Activated T-helper 1 cell treated with anti-CD3 and anti-CD28 coated beads, Interleukin-2, amount 50 U/mL, for 16 hours (primary cell): ENCODE results near the gene FAM200C.
"Not testable (repeated sequence)": the region's sequence is repeated elsewhere in the genome, so short reads cannot be mapped to it uniquely, and the experiment has no call there.

ENCODE experiments used
- DNase-seq, 2 donors: peaks; one replicate each; pipeline ENCODE4 v3.0.0-alpha.2; 2020; ENCODE audit warnings: low read depth in 1 of 2, low spot score in 1 of 2

FAM200C gene

DNA sequence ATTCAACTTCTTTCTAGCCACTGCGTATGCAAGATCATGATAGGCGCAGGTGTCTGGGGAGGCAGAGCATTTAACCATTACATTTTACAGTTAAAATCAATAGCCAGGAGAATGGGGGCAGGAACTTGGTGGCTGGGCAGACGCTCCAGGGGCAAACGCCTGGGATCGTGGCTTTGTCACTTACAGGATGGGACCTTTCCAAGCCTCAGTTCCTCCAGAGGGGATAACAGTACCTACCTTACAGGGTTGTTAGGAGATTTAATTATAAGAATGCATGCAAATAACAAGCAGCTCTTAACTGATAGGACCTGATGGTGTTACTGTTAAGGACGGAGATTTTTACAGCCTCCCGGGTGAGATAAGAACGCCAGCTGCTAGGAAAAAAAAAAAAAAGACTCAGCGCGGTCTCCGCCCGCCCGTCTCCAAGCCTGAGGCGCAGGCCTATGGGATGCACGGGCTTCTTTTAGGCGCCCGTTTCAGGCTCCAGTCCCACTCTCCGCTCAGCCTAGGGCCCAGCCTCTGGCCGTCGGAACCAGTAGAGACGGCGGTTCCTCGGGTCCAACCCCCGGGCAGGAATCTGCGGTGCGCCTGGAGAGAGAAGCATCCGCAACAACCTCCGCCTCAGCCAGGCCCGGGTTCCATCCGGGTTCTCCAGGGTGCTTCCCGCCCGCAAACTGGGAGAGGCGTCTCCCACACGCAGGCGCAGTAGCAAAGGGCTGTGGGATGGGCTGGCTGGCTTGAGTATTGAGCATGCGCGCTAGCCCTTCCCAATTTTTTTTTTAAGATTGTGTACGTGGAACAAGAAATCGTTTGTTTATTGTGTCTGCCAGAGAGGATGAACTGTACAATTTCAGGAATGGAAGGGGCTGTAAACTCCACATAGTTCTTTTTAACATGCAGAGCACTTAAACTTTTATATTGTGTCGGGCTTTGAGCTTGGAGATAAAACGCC lies at the start of gene FAM200C:
Gene FAM200C (minus strand): TSS at position 653 of the 952 bp plus-strand sequence. CDS start 4,564 bp downstream, outside the sequence.
- peak; percentile 21 to 39 for DNase-seq

DNA sequence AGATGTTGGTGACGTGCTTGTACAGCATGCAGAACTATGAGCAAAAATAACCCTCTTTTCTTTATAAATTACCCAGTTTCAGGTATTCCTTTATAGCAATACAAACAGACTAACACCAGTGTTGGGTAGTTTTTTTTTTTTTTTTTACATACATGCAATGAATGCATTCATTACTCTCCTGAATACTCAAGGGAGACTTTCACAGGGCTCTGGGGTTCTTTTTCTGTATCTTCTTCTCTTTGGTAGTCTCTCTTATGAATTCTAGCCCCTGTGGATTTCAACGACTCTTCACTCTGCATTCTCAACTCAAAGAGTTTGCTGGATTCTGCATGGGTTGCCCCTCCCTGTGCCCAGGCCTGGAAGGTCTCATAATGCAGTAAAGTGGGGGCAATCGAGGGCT lies 49.6 kb upstream of the FAM200C start:
- no peak for DNase-seq

DNA sequence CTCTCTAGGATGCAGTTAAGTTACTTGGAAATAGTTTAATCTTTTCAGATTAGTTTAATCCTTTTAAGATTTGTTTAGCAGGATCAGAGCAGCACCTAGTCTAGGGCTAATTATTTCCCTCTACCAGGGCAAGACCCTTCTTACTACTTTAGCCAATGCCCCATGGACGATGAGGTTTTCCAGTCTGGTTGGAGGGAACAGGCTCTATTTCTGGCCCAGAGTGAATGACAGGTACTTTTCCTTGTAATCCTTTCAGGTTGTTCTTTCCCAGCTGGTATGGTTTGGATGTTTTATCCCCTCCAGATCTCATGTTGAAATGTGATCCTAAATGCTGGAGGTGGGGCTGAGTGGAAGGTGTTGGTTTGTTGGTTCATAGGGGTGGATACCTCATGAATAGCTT lies 49.0 kb upstream of the FAM200C start:
- no peak for DNase-seq

DNA sequence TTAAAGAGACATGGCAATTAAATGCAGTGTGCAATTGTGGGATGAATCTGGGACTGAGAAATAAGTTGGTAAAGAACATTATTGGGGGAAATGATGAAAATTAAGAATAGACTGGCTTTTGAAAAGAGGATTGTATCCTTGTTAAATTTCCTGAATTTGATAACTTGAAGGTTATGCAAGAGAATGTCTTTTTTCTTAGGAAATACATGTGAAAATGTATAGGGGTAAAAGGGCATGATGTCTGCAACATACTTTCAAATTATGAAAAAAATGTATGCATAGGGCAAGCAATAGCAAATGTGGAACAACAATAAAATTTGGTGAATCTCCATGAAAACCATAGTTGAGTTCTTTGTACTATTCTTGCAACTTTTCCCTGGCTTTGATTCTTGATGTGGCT lies 45.9 kb upstream of the FAM200C start:
- DNase-seq = no peak

DNA sequence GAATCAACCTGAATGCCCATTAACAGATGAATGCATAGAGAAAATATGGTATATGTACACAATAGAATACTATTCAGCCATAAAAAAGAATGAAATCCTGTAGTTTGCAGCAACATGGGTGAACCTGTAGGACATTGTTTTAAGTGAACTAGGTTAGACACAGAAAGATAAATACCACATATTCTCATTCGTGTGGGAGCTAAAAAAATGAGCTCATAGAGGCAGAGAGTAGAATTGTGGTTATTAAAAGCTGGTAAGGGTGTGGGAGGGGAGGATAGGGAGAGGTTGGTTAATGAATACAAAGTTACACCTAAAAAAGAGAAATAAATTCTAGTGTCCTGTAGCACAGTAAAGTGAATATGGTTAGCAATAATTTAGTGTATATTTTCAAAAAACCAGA lies 45.3 kb upstream of the FAM200C start:
- no peak for DNase-seq

DNA sequence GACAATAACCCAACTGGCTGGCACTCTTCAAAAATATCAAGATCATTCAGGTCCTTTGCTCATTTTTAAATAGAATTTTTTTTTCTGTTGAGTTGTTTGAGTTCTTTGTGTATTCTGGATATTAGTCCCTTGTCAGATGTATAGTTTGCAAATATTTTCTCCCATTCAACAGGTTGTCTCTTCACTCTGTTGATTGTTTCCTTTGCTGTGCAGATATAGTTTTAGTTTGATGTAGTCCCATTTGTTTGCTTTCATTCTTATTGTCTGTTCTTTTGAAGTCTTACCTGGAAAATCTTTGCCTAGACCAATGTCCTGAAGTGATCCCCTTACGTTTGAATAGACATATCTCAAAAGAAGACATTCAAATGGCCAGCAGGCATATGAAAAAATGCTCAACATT lies 44.6 kb upstream of the FAM200C start:
- no peak for DNase-seq

DNA sequence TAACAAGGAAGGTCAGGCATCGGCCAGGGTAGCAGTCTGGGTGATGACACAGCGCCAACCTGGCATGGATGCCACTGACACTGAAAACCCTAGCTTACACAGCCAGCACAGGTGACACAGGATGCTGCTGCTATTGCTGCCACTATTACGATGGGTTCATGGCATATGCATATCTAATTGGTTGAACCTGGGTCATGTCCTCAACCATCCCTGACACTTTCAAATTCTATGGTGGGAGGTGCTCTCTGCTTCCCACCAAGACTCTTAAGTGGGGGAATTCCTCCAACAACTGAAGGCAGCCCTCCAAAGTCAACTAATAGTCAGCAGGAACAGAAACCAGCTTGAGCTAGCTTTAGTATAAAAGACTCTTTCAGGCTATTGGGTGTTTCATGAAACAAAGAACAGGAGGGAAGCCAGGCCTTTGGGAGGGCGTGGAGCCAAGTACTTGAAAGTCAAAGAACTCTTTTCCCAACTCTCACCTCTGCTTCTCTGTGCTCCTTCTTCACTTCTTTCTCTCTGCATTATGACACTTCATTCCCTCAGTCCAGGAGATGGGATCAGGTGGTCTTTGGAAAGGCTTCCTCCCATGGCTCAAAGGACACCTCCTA lies 43.1 kb upstream of the FAM200C start:
- no peak for DNase-seq

DNA sequence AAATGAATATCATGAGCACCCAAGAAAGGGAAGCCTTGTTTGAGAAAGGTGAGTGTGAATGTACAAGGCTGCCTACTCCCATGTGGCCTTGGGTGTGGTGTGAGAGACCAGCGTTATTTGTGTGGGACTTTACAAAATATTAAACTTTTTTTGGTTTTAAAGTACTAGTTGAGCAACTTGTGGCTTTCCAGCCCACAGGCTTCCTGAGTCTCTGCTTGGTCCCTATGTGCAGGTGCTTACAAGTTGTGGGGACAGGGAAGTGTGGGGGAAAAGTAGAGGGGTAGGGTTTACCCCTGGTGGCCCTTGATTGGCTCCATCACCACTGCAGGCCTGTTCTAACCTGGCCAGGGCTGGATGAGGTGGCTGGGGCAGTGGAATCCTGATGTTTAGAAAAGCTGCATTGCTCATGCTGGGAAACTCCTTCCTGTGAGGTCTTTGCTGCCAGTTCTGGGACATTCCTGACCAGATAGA lies 41.5 kb upstream of the FAM200C start:
- no peak for DNase-seq

DNA sequence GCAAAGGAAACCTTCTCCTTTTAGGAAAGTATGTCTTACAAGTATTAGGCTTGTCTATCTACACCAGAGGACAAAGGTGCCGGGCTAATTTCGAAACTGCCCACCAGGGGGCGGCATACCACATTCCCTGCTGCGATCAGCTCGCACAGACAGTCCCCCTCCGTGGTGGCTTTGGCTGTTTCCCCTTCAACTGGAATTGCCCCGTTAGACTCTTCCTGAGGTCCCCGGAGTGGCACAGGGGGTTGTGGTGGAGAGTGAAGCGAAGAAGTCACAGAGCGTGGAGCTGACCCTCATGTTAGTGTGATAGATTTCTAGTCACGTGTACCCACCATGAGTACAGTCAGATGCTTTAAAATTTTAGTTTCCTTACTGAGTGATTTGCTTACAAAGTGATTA lies 39.3 kb upstream of the FAM200C start:
- DNase-seq = peak; percentile 78 to 91

DNA sequence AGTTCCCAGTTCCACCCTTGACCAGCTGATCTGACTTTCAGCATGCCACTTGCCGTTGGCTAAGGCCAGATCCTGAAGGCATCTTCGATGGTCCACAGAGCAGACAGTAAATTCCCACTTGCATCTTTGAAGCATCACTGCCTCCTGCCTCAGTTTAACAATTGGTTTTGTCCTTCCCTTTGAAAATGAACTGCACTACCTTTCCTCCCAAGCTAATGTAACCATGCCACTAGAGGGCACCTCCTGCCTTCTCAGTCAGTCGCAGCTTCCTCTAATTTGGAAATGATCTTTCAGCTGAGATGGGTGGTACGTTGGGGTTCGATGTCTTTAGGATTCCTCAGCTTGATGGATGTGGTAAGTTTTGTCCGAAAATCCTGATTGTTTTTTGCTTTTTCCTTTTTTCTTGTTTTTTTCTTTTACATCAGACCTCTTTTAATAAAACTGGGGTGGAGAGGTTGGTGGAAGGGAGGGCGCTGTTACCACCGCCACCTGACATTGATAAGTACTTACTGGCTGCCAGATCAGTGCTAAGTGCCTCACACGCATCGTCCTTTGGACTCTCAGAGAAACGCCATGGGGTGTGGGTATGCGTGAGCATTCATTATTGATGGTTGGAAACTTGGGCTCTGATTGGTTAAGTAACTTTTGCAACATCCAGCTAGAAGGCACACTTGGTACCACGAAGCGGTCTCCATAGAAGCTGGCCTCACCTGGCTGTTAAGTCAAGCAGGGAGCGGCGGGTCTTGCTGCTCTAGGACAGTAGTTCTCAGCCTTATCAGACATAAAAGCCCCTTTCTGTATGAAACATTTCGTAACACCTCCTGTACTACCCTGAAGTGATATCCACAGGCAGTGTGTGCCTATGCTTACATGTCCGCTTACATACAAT lies 38.7 kb upstream of the FAM200C start:
- DNase-seq = peak in 1 of 2 donors; percentile 24

DNA sequence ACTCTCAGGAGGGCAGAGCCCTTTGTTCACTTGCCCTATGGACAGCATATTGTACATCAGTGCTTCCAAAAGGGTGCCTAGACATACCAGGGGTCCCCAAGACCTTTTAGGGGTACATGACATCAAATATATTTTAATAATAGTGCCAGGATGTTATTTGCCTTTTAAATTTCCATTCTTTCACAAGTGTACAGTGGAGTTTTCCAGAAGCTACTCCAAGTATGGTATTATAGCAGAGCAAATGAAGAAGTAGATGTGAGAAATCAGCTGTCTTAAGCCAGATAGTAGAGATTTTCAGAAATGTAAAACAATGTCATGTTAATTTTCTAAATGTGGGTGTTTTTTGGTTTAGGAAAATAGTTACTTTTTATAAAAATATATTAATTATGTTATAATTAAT lies 37.4 kb upstream of the FAM200C start:
- no peak for DNase-seq

DNA sequence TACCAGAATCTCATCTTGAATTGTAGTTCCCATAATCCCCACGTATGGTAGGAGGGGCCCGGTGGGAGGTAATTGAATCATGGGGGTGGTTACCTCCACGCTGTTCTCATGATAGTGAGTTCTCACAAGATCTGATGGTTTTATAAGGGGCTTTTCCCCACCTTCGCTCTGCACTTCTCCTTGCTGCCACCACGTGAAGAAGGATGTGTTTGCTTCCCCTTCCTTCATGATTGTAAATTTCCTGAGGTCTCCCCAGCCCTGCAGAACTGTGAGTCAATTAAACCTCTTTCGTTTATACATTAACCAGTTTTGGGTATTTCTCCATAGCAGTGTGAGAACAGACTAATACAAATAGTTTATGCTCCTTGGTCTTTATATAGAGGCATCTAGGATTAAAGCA lies 36.8 kb upstream of the FAM200C start:
- not testable (repeated sequence) for DNase-seq

DNA sequence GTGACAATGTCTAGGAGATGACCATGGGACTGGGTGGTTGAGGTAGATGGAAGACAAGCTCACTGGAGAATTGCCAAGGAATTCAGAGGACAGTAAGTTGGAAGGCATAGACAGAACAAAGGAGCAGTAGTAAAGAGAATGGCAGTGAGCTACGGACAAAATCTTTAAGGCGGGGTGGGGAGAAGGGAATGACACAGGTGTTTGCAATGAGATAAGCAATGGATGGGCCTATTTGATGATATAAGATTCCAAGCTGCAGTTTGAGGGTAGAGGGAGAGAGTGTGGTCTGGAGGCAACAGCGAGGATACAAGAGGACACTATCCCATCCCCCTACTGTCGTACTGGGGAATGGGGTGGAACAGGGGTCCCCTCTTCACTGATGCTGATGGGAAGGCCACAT lies 36.2 kb upstream of the FAM200C start:
- no peak for DNase-seq

DNA sequence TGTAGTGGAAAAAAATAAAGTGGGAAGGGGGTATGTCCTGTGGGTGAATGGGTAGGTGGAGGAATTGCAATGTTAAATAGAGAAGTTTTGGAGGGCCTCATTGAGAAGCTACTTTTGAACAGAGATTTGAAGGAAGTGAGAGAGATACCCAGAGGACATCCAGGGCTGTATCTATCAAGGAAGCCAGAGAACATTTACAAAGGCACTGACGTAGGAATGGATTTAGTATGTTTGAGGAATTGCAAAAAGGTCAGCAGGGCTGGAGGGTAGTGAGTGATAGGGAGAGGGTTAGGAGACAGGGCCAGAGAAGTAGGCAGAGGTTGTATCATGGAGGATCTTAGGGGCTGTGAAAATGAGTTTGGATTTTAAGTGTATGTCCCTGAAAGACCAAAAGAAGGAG lies 35.7 kb upstream of the FAM200C start:
- no peak for DNase-seq

DNA sequence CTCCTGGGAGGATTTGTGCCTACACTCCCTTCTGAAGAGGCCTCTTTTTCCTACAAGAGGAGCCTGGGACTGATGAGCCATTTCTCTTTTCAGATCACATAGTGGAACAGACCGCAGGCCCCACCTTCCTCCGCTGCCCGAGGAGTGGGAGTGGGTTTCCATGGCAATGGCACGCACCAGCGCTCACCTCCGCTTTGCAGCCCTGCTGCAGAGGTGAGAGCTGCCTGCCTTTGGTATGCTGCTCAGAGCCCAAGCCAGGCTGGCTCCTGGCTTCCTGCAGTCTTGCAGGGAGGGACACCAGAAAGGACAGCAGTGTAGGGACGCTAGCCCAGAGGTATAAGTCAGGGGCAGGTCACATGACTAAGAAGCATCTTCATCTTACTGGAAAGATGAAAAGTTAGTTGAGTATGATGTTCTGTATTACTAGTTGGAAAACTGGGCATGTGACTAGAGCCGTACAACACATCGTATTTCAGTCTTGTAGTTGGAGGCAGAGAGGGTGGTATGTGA lies 34.2 kb upstream of the FAM200C start:
- no peak for DNase-seq

DNA sequence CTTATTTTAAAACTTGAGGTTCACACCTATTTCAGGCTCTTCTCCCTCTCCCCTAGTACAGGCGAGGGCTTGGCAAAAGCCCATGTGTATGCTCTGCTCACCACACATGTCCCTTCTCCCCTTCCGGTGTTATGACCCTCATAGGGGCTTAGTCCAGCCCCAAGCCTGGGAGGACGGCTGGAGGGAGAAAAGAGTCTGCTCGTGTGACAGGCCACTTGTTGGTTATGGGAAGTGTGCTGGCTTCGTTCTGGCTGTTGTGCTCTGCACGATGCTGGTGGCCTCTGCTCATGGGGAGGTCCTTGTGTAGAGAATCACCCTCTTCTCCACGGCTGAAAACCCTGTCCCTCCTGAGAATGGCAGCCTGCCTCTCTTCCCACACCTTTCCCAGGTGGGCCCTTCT lies 32.9 kb upstream of the FAM200C start:
- no peak for DNase-seq

DNA sequence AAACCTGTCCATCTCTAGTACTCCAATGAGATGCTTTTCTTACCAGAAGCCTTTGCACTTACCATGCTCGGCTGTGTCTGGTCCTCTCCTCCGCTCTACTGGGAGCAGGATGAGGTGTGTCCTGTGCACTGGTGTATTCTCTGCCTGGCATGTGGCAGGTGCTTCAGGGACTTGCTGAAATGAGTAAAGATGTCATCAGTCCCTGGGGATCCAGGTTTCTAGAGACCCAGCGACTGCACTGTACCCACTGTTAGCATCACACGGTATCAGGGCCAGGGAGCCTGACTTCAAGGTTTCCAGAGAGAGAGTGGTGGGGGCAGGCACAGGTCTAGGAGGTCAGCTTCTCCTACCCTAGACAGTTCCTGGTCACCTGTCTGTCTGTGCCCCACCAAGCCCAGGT lies 32.3 kb upstream of the FAM200C start:
- DNase-seq = no peak

DNA sequence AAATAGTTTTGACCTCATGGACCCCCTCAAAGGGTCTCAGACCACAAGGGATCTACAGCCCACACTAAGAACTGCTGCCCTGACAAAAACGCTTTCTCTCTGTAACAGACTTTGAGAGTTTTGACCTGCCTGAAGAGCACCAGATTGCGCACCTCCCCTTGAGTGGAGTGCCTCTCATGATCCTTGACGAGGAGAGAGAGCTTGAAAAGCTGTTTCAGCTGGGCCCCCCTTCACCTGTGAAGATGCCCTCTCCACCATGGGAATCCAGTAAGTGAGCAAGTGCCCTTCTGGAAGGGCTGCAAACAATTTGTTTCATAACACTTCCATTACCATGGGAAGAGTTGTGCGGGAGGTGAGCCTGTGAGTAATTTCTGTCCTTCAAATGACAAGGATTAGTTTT lies 27.8 kb upstream of the FAM200C start:
- no peak for DNase-seq

DNA sequence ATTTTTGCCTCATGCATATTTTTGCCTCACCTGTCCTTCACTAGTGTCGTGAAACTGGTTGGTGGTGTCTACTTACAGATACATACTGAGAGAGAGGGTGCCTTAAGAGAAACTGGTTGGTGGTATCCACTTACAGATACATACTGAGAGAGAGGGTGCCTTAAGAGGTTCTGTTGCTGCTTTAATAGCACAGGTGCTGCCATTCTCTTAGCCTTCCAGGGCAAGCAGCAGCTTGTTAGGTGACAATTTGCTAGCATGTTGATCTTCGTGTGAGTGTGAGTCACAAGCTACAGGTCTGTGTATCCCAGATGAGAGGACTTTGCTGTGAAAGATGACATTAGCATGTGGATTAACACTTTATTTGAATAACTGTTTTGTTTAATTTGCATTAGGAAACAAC lies 23.2 kb upstream of the FAM200C start:
- no peak for DNase-seq

DNA sequence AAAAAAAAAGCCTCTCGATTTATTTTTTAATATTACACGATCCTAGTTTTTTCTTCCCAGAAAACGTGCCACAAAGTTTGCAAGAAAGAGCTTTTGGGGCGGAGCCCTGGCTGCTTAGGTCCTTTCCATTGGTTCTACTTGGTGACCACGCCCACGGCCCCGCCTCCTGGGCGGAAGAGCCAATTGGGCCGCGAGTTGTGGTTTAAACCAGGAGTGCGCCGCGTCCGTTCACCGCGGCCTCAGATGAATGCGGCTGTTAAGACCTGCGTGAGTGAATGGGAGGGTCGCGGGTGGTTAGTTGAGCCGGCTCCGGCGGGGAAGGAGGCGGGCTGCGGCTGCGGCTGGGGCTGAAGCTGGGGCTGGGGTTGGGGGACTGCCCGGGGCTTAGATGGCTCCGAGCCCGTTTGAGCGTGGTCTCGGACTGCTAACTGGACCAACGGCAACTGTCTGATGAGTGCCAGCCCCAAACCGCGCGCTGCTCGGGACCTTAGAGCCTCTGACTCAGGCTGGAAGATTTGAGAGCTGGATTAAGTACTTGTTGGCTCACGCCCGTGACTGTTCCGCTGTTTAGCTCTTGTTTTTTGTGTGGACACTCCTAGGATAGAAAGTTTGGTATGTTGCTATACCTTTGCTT lies 21.9 kb upstream of the FAM200C start, which contains the start of gene PTTG1:
Gene PTTG1 (plus strand): TSS at position 231 of the 634 bp plus-strand sequence. CDS start 458 bp downstream, outside the sequence.
- DNase-seq = peak; percentile 79 to 83

DNA sequence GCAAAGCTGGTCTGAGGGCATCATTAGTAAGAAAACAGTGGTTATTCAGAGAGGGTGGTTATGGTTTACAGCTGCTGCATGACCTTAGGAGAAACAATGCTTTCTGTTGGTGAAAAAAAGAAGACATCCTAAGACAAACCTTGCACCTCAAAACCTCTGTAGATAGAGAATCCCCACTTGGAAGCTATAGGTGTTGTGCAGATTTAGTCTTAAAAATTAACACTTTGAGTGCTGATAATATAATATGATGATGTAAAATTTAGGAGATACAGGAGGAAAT lies 20.4 kb upstream of the FAM200C start:
- DNase-seq = no peak
